Measurements from ENCODE around the gene C11orf21. TPM values are rescaled to one million over a fixed set of nuclear protein-coding genes. Genes with fewer than 3 reads are reported as not detected.

Gene C11orf21
- total RNA-seq, 4 donors from 2014 or later: 0.15 to 0.78 (median 0.42) TPM

DNA sequence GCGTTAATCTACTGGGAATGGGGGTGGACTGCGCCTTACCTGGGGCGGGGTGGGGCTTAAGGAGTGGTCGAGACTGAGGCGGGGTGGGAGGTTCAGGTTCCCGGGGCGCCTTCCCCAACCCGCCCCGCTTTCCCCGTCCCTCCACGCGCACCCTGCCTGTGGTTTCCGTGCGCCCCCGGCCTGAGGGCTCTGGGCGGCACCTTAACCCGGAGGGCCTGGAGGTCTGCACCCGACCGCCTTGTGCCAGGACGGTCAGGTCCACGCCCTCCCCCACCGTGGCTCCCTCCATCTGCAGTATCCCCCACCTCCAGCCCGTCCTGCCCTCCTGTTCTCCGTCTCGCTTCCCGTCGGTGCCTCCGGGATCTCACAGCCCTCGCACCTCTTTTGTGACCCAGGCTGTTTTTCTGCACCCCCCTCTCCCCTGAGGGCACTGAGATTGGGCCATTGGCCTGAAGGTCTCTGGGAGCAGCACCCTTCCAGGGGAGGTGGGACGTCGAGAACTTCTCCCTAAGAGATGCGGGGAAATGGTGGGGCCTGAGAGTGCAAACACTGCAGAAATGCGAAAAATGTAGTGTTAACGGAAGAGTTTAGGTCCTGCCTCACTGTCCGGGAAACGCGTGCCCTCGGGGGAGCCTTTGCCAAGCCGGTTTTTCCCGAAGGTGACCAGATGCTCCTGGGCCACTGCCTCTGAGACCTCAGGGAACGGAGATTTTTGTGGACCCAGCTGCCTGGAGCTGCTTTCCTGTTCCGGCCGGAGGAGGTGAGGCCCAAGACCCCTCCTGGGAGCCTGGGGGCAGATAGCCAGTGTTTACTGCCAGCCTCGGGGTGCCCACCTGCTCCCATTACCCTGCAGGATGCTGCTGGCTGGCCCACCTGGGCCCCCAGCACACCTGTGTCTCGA, 30.1 kb downstream of the C11orf21 start:
- 18% methylated on average over 9 of the region's 45 CpGs; no CpG with 5 or more reads in 1 of the 2 donors for WGBS, 2 donors (ENCODE audit: low coverage in 1 of 2)
- Histone ChIP-seq H3K27me3 (peaks cover 95% of the 10 kb centered on the region), H3K4me1 (peaks cover 0 to 31% (median 14%) of the 10 kb centered on the region in 3 donors), H3K9me3 (no peaks in the 10 kb centered on the region), H3K4me3 (peak overlapping the region in 1 of 2 donors; percentile 52), H3K27ac (no peak overlapping the region), H3K36me3 (no peaks in the 10 kb centered on the region)
- ATAC-seq: no peak
- TF ChIP-seq, protein P1, sequence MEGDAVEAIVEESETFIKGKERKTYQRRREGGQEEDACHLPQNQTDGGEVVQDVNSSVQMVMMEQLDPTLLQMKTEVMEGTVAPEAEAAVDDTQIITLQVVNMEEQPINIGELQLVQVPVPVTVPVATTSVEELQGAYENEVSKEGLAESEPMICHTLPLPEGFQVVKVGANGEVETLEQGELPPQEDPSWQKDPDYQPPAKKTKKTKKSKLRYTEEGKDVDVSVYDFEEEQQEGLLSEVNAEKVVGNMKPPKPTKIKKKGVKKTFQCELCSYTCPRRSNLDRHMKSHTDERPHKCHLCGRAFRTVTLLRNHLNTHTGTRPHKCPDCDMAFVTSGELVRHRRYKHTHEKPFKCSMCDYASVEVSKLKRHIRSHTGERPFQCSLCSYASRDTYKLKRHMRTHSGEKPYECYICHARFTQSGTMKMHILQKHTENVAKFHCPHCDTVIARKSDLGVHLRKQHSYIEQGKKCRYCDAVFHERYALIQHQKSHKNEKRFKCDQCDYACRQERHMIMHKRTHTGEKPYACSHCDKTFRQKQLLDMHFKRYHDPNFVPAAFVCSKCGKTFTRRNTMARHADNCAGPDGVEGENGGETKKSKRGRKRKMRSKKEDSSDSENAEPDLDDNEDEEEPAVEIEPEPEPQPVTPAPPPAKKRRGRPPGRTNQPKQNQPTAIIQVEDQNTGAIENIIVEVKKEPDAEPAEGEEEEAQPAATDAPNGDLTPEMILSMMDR (IDR thresholded peaks at IDR 0.05): no peak
- TF ChIP-seq EP300 (IDR thresholded peaks at IDR 0.05): no peak
- TF ChIP-seq POLR2AphosphoS5 (IDR thresholded peaks at IDR 0.05): no peak
- TF ChIP-seq POLR2A (IDR thresholded peaks at IDR 0.05): no peak

DNA sequence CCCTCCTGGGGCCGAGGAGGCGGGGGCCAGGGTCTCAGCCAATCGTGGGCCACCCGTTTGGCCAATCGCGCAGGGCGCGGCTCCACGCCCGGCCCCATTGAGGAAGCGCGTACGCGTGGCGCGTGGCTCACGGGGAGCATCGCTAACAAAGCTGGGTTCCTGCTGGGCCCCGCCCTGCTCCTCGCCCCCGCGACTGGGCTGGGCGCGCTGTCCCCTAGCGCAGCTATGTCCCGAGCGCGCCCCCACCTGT, 30.7 kb downstream of the C11orf21 start:
- WGBS, 2 donors (ENCODE audit: low coverage in 1 of 2): no CpG with 5 or more reads among the region's 28 CpGs
- H3K27ac ChIP-seq: no peak overlapping the region
- peaks cover 92% of the 10 kb centered on the region for H3K27me3 ChIP-seq
- peaks cover 0 to 31% (median 14%) of the 10 kb centered on the region in 3 donors for H3K4me1 ChIP-seq
- TF ChIP-seq EP300 (IDR thresholded peaks at IDR 0.05): no peak
- TF ChIP-seq, protein P1 (IDR thresholded peaks at IDR 0.05): no peak
- TF ChIP-seq POLR2AphosphoS5 (IDR thresholded peaks at IDR 0.05): no peak
- TF ChIP-seq POLR2A (IDR thresholded peaks at IDR 0.05): no peak
- peak overlapping the region in 1 of 2 donors; percentile 52 for H3K4me3 ChIP-seq
- H3K9me3 ChIP-seq: no peaks in the 10 kb centered on the region
- no peaks in the 10 kb centered on the region for H3K36me3 ChIP-seq
- peak; percentile 35 for ATAC-seq

DNA sequence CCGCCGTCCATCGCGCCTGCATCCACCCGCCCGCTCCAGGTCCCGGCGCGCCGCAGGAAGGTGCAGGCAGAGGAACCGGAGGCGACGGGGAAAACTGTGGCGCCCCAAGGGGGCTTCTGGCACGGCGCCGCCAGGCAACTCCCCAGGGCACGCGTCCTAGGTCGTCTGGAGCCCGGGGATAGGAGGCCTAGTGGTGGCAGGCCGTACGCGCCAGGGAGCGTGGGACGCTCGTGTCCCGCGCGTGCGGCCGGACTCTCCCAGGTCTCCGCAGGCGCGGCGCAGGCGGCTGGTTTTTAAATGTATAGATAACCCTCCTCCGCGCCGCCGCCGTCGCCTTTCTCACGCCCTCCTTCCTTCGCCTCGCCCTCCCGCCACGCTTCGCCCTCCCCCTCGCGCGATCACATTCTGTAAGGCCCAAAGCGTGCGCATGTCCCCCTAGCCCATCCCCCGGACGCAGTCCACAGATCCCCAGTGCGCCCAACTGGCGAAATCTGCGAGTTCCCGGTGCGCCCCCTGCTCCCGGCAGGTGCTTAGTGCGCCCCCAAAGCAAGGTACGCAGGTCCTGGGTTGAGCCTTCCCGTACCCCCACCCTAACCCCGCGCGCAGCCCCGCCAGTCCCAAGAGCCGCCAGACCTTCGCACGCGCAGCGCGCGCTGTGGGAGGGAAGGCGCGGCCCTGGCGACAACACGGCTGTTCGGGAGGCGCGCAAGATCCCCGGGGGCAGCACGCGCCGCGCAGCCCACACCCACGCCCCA, 31.2 kb downstream of the C11orf21 start, which contains the start of gene ASCL2:
Gene ASCL2, minus strand, starts transcription at position 267 of the 755 bp plus-strand sequence. Its CDS starts 256 bp downstream, at position 11.
- peaks cover 87% of the 10 kb centered on the region for H3K27me3 ChIP-seq
- WGBS, 2 donors (ENCODE audit: low coverage in 1 of 2): 3% methylated on average over 18 of the region's 89 CpGs; no CpG with 5 or more reads in 1 of the 2 donors

DNA sequence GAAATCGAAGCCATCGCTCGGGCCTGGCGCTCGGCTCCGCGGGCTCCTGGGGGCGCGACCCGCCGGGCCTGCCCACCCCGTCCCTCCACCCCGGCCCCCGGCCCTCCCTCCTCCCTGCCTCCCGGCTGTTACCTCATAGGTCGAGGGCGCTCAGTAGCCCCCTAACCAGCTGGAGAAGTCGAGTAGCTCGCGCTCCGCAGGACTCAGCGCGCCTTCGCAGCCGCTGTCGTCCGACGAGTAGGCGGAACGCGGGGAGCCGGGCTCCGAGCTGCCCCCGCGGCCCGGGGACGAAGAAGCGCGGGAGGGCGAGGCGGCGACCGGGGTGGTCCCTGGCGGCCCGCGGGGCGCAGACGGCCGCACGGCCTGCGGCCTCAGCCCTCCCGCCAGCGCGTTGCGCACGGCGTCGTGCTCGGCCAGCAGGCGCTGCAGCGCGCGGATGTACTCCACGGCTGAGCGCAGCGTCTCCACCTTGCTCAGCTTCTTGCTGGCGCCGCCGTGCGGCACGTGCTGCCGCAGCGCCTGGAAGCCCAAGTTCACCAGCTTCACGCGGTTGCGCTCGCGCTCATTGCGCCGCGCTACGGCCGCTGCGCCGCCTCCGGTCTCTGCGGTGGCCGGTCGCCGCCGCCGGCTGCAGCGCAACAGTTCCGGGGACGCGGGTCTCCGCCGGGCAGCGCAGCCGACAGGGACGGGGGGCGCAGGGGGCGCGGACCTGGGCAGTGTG, 32.0 kb downstream of the C11orf21 start:
- peaks cover 79% of the 10 kb centered on the region for H3K27me3 ChIP-seq
- no peak for ATAC-seq
- no peaks in the 10 kb centered on the region for H3K36me3 ChIP-seq
- TF ChIP-seq POLR2A (IDR thresholded peaks at IDR 0.05): no peak
- TF ChIP-seq, protein P1 (IDR thresholded peaks at IDR 0.05): peak in 1 of 4 experiments; percentile 18
- peak overlapping the region in 2 of 4 donors; percentile 16 to 35 for H3K27ac ChIP-seq
- peak overlapping the region; percentile 1 to 52 for H3K4me3 ChIP-seq
- peaks cover 0 to 31% (median 14%) of the 10 kb centered on the region in 3 donors for H3K4me1 ChIP-seq
- H3K9me3 ChIP-seq: no peaks in the 10 kb centered on the region
- no CpG with 5 or more reads among the region's 104 CpGs for WGBS, 2 donors (ENCODE audit: low coverage in 1 of 2)

More for the DNA sequence above, 31.2 kb downstream of the C11orf21 start, which contains the start of gene ASCL2:
- Histone ChIP-seq H3K4me1 (peaks cover 0 to 31% (median 14%) of the 10 kb centered on the region in 3 donors), H3K36me3 (no peaks in the 10 kb centered on the region), H3K27ac (peak within 1 kb of the TSS in 2 of 4 donors; percentile 16 to 35), H3K9me3 (no peaks in the 10 kb centered on the region), H3K4me3 (peak within 1 kb of the TSS; percentile 1 to 52)
- no peak for TF ChIP-seq EP300 (IDR thresholded peaks at IDR 0.05)
- TF ChIP-seq, protein P1 (IDR thresholded peaks at IDR 0.05): no peak
- TF ChIP-seq POLR2AphosphoS5 (IDR thresholded peaks at IDR 0.05): no peak
- no peak for TF ChIP-seq POLR2A (IDR thresholded peaks at IDR 0.05)
- no peak for ATAC-seq
